PC-9 (cell line): Measurements from ENCODE around the gene RNASEH2A.

Experiments
- CTCF ChIP-seq: fragments of 200-600 bp; sonication (generic); conservative IDR thresholded peaks from 2 replicates; pipeline ENCODE4 v1.6.1; 2017; ENCODE audit warnings: mixed run types, antibody characterized with exemption, mild to moderate bottlenecking, moderate library complexity
- EZH2 ChIP-seq: fragments of 200-600 bp; sonication (generic); IDR thresholded peaks from 2 replicates; pipeline ENCODE4 v1.8.0; 2017; ENCODE audit warnings: antibody characterized with exemption, low read depth

- TF ChIP-seq CTCF (no peak), EZH2 (no peak)
Measured at GRCh38 chr19:12783849-12784393, 22.5 kb upstream of the RNASEH2A start.
